Tibial artery (tissue), 4 donors: ENCODE results near the gene CHST11.
"Not testable (repeated sequence)": the region's sequence is repeated elsewhere in the genome, so short reads cannot be mapped to it uniquely, and the experiment has no call there.

ENCODE experiments used
- DNase-seq, 2 donors: peaks; one replicate each; pipeline ENCODE4 v3.0.0-alpha.2; 2019
- H3K27ac ChIP-seq, 2 donors: fragments of 200-600 bp; sonication (generic) in 1 of 2; 1 replicate in 1 of 2; 2 replicates in 1 of 2; pipeline ENCODE4 v1.5.1; 2018 to 2019; ENCODE audit warnings: mild to moderate bottlenecking in 1 of 2
- H3K27me3 ChIP-seq, 2 donors: fragments of 200-600 bp; sonication (generic) in 1 of 2; one replicate each; pipeline versions ENCODE4 v1.5.1 to v1.6.0; 2016 to 2019
- H3K36me3 ChIP-seq, 3 donors: fragments of 200-600 bp; sonication (generic) in 2 of 3; one replicate each; pipeline ENCODE4 v1.5.1; 2016 to 2019; ENCODE audit warnings: mild to moderate bottlenecking in 2 of 3
- H3K4me1 ChIP-seq, 4 donors: fragments of 200-600 bp; sonication (generic) in 2 of 4; 1 replicate in 3 of 4; 2 replicates in 1 of 4; pipeline ENCODE4 v1.5.1; 2016 to 2019
- H3K4me3 ChIP-seq, 2 donors: fragments of 200-600 bp; sonication (generic) in 1 of 2; 1 replicate in 1 of 2; 2 replicates in 1 of 2; pipeline ENCODE4 v1.5.1; 2018 to 2019; ENCODE audit warnings: mild to moderate bottlenecking in 2 of 2
- H3K9me3 ChIP-seq, 3 donors: fragments of 200-600 bp; sonication (generic) in 1 of 3; one replicate each; pipeline ENCODE4 v1.5.1; 2016 to 2019
- intact Hi-C: fragments of 100-400 bp; cut with DNase I; formaldehyde crosslinking; loops from one replicate; pipeline ENCODE4 v1.15.0; 2023; ENCODE audit warnings: low total_unique reads
- TF ChIP-seq, protein P1 (sequence below), 2 experiments: fragments of 200-600 bp in 1 of 2; fragments of 450-650 bp in 1 of 2; IDR thresholded peaks; one replicate each; pipeline ENCODE4 v1.5.1; 2017 to 2019; ENCODE audit warnings: antibody characterized with exemption in 2 of 2, mild to moderate bottlenecking in 1 of 2, moderate library complexity in 1 of 2

The CHST11 gene

DNA sequence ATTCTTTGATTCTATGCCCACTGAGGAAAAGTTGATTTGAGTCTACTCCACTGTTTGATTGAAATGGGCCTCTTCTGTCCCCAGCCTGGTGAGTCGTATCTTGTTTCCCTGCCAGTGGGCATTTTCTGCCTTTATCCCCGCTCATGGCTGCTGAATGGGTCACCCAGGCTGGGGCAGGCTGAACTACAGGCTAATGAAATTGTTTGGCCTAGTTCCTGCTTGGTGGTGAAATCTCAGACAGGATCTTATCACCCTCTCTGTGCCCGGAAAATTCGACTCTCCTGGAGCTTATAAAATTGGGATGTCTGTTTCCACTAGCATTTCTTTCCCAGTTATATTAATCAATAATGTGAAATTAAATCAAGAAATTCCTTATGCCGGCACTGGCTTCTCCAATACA lies 65.0 kb downstream of the CHST11 start:
- no peaks in the 10 kb centered on the region for H3K27me3 ChIP-seq
- intact Hi-C loops: no loop called here
- H3K27ac ChIP-seq: no peak overlapping the region
- H3K36me3 ChIP-seq: no peaks in the 10 kb centered on the region
- peaks cover 0 to 45% (median 10%) of the 10 kb centered on the region in 4 donors for H3K4me1 ChIP-seq
- TF ChIP-seq, protein P1, sequence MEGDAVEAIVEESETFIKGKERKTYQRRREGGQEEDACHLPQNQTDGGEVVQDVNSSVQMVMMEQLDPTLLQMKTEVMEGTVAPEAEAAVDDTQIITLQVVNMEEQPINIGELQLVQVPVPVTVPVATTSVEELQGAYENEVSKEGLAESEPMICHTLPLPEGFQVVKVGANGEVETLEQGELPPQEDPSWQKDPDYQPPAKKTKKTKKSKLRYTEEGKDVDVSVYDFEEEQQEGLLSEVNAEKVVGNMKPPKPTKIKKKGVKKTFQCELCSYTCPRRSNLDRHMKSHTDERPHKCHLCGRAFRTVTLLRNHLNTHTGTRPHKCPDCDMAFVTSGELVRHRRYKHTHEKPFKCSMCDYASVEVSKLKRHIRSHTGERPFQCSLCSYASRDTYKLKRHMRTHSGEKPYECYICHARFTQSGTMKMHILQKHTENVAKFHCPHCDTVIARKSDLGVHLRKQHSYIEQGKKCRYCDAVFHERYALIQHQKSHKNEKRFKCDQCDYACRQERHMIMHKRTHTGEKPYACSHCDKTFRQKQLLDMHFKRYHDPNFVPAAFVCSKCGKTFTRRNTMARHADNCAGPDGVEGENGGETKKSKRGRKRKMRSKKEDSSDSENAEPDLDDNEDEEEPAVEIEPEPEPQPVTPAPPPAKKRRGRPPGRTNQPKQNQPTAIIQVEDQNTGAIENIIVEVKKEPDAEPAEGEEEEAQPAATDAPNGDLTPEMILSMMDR (IDR thresholded peaks at IDR 0.05): no peak
- peak in 1 of 2 donors; percentile 25 for DNase-seq
- H3K4me3 ChIP-seq: no peak overlapping the region
- H3K9me3 ChIP-seq: no peaks in the 10 kb centered on the region

DNA sequence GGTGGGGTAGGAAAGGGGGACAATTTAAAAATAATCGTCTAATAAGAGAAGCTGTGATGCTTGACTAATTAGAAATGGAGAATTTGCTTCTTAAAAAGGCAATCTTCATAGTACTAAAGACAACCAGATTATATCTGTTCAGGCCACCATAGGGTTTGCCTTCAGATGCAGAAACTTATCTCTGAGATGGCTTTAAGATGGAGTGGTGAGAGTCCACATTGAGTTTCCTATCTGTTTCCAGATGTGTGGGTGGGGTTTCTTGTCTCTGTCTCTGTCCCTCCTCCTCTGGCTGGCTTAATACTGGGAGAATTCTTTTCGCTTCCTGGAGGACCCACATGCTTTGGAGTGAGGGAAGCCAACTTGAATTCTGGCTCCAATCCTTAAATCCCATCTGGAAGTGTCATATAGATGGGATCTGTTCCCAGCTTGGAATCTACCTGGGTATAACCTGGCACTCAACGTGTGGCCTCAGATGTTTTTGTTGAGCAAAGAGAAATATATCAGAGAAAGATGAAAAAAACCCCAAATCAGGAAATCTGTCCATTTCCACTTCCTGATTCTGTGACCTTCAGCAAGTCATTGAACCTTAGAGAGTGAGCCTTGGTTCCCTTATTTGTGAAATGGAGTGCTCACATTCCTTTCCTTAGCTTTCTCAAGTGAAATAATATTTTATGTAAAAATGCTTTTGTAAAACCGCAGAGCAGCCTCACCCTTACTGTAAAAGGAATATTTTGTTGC lies 66.4 kb downstream of the CHST11 start:
- H3K4me3 ChIP-seq: no peak overlapping the region
- H3K27me3 ChIP-seq: no peaks in the 10 kb centered on the region
- no peaks in the 10 kb centered on the region for H3K36me3 ChIP-seq
- DNase-seq: no peak
- TF ChIP-seq, protein P1 (IDR thresholded peaks at IDR 0.05): no peak
- no peak overlapping the region for H3K27ac ChIP-seq
- intact Hi-C loops: no loop called here
- H3K9me3 ChIP-seq: no peaks in the 10 kb centered on the region
- H3K4me1 ChIP-seq: peaks cover 0 to 45% (median 10%) of the 10 kb centered on the region in 4 donors

DNA sequence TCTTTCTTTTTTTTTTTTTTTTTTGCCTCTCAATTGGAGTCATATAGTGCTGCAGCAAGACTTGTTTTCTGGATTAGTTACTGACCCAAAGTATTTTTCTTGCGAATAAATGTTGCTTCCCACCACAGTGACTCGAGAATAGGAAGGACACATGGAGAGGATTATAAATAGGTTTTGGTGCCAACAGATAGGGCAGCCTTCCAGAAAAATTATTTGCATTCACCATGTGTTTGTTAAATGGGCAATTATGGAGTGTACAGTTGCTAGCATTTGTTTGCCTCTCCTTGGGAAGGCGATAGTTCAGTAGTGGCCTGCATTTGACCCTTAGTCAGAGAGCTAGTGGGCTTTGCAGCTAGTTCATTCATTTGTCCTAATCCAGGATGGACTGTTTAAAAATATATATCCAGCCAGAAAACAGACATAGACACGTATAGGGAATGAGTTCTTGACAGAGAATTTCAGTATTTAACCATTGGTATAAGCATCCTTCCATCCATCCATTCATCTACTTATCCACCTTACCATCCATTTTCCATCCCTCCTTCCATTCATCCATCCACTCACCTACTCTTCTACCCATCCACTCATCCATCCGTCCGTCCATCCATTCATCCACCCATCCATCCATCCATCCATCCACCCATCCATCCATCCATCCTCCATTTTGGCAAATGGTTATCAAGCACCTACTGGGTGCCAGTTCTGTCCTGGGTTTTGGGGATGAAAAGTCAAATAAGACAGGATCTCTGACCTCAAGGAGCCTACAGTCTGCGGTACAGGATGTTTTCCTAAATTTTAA lies 67.5 kb downstream of the CHST11 start:
- TF ChIP-seq, protein P1 (IDR thresholded peaks at IDR 0.05): no peak
- no peaks in the 10 kb centered on the region for H3K9me3 ChIP-seq
- H3K4me3 ChIP-seq: no peak overlapping the region
- H3K36me3 ChIP-seq: no peaks in the 10 kb centered on the region
- DNase-seq: no peak
- no peaks in the 10 kb centered on the region for H3K27me3 ChIP-seq
- H3K27ac ChIP-seq: no peak overlapping the region
- intact Hi-C loops: loop anchor here (2.0 kb wide), 1 partner anchor 47 kb away; no protein-coding TSS in a partner anchor
- H3K4me1 ChIP-seq: peaks cover 0 to 43% (median 10%) of the 10 kb centered on the region in 4 donors

DNA sequence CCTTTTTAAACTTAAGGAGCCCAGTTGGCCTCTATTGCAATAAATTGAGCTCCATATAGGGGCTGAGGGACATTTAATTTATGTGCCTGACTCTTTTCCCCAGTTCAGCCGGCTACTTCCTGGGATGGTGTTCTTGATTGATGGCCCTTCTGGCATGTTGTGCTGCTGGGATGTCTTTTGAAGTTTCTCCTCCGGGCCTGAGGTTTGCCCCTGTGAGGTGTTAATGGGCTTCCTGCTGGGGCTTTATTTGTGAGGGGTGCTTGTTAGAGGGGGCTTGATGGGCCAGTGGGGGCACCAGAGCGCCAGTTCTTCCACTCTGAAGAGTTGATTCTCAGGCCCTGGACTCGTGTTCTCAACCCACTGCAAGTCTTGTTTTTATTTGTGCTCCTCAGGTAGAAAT lies 69.6 kb downstream of the CHST11 start:
- H3K9me3 ChIP-seq: no peaks in the 10 kb centered on the region
- peaks cover 0 to 28% (median 7%) of the 10 kb centered on the region in 4 donors for H3K4me1 ChIP-seq
- no peak overlapping the region for H3K4me3 ChIP-seq
- DNase-seq: no peak
- H3K36me3 ChIP-seq: no peaks in the 10 kb centered on the region
- no peaks in the 10 kb centered on the region for H3K27me3 ChIP-seq
- H3K27ac ChIP-seq: no peak overlapping the region
- TF ChIP-seq, protein P1 (IDR thresholded peaks at IDR 0.05): no peak
- intact Hi-C loops: no loop called here

DNA sequence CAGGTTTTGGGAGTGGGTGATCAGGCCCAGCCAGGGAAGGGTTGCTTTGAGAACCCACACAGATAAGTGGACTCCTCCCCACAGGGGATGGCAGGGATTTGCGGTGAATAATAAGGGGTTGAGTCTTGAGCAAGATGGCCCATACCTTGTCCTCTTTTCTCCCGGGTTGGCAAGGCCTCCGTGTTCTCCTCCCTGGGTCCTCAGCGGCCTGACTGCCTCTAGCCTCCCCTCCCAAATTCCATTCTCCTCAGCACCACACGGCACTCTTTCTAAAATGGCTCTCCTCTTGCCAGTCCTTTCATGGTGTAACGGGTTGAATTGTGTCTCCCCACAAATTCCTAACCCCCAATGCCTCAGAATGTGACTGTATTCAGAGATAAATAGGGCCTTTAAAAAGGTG lies 70.0 kb downstream of the CHST11 start:
- Histone ChIP-seq H3K4me3 (no peak overlapping the region), H3K27me3 (no peaks in the 10 kb centered on the region), H3K9me3 (no peaks in the 10 kb centered on the region), H3K36me3 (no peaks in the 10 kb centered on the region), H3K27ac (no peak overlapping the region), H3K4me1 (peaks cover 0 to 23% (median 7%) of the 10 kb centered on the region in 4 donors)
- TF ChIP-seq, protein P1 (IDR thresholded peaks at IDR 0.05): no peak
- DNase-seq: no peak
- intact Hi-C loops: no loop called here

DNA sequence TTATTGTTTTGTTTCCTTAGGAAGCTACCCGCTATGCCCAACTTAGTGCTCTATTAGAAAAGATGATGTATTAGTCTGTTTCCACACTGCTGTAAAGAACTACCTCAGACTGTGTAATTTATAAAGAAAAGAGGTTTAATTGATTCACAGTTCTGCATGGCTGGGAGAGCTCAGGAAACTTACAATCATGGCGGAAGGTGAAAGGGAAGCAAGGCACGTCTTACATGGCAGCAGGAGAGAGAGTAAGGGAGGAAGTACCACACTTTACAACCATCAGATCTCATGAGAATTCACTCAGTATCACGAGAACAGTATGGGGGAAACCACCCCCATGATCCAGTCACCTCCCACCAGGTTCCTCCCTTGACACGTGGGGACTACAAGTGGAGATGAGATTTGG lies 70.9 kb downstream of the CHST11 start:
- peaks cover 0 to 16% (median 5%) of the 10 kb centered on the region in 4 donors for H3K4me1 ChIP-seq
- intact Hi-C loops, H3K27ac ChIP-seq, H3K9me3 ChIP-seq, H3K27me3 ChIP-seq, DNase-seq, H3K36me3 ChIP-seq, H3K4me3 ChIP-seq: not testable (repeated sequence)
